CD4-positive, alpha-beta T cell treated with Interleukin-15 for 1 hour (primary cell): ENCODE data around the gene TANC1.

Source experiments
- DNase-seq: peaks from one replicate; pipeline ENCODE4 v3.0.0-alpha.2; 2020

TANC1 gene

GRCh38 chr2:158996378-158996993, 28.0 kb downstream of the TANC1 start:
- no peak for DNase-seq

- DNase-seq = no peak
Measured at GRCh38 chr2:158997037-158997790, 28.8 kb downstream of the TANC1 start.

- no peak for DNase-seq
Measured at GRCh38 chr2:158998551-158999248, 30.3 kb downstream of the TANC1 start.

- no peak for DNase-seq
Measured at GRCh38 chr2:158999458-158999857, 31.0 kb downstream of the TANC1 start.

- no peak for DNase-seq
Measured at GRCh38 chr2:159000072-159000471, 31.6 kb downstream of the TANC1 start.

GRCh38 chr2:159002462-159003111, 34.1 kb downstream of the TANC1 start:
- DNase-seq = no peak

- no peak for DNase-seq
Measured at GRCh38 chr2:159003555-159003954, 35.1 kb downstream of the TANC1 start.

- no peak for DNase-seq
Measured at GRCh38 chr2:159004849-159005248, 36.4 kb downstream of the TANC1 start.

- DNase-seq = no peak
Measured at GRCh38 chr2:159009940-159010339, 41.5 kb downstream of the TANC1 start.

GRCh38 chr2:159010340-159010739, 41.9 kb downstream of the TANC1 start:
- DNase-seq = no peak

- no peak for DNase-seq
Measured at GRCh38 chr2:159010963-159011362, 42.5 kb downstream of the TANC1 start.

GRCh38 chr2:159012142-159012541, 43.7 kb downstream of the TANC1 start:
- no peak for DNase-seq

- DNase-seq = no peak
Measured at GRCh38 chr2:159013103-159013502, 44.7 kb downstream of the TANC1 start.

GRCh38 chr2:159015174-159015573, 46.7 kb downstream of the TANC1 start:
- DNase-seq = no peak

GRCh38 chr2:159015823-159016222, 47.4 kb downstream of the TANC1 start:
- DNase-seq = no peak

- DNase-seq = no peak
Measured at GRCh38 chr2:159017837-159018236, 49.4 kb downstream of the TANC1 start.

GRCh38 chr2:159019021-159019420, 50.6 kb downstream of the TANC1 start:
- no peak for DNase-seq

GRCh38 chr2:159022019-159022418, 53.6 kb downstream of the TANC1 start:
- DNase-seq = no peak

GRCh38 chr2:159026170-159026569, 57.7 kb downstream of the TANC1 start:
- no peak for DNase-seq

- no peak for DNase-seq
Measured at GRCh38 chr2:159028776-159029175, 60.3 kb downstream of the TANC1 start.

GRCh38 chr2:159029936-159030335, 61.5 kb downstream of the TANC1 start:
- DNase-seq = no peak

GRCh38 chr2:159030674-159031380, 62.4 kb downstream of the TANC1 start:
- no peak for DNase-seq

GRCh38 chr2:159032146-159032545, 63.7 kb downstream of the TANC1 start:
- DNase-seq = no peak
